Measurements from ENCODE around the gene EXPH5.

Gene EXPH5

DNA sequence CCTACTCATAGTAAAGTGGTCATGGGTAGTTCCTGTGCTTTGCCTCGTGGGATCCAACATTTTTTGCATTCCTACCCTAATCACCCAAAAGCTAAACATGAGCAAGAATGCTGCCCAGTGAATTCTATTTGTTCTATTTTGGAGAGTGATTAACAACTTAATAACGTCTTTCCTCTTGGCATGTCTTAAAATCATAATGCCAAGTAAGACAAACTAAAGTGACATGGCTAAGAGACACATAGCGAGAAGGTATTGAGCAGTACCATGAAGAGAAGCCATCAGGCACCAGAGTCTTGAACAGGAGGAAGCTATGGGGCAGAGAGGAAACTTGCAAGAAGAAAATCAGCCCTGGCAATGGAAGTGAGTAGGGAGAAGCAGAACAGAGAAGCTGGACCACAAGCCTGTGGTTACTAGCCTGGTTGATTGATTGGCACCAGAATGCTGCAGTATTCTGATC, 32.0 kb downstream of the EXPH5 start:
- DNase-seq = no peak

DNA sequence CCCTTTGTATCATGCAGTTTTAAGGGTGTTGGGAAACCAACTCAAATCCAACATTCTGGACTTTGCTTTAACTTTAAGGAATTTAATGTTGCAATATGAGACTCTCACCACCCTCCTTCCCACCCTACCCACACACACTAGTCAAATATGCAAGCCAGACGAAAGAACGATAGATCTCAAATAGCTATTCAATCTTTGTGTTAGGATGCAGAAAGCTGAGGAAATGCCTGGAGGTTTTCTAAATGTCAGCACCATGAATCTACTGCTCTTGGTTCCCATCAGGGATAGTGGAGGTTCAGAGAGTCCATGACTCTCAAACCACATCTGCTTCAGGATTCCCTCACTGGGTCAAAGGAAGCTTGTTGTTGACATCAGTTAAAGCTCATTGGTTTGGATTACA, 33.7 kb downstream of the EXPH5 start:
- no peak for DNase-seq

DNA sequence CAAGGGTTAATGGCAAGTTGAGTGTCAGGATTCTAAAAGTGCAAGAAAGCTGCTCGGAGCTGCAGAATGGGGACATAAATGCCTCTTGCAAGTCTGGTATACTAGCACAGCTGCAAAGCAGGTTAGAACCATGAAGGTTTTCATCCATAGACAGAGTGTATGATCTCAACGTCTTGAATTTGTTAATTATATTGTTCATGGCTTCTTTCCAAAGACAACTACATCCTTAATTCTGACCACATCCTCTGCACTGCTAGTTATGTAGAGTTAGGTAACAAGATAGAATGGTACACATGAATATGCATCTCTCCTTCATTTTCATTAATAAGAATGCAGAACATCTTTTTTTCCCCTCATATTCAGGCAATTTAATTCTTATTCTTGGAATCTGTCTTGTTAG, 34.2 kb downstream of the EXPH5 start:
- no peak for DNase-seq

DNA sequence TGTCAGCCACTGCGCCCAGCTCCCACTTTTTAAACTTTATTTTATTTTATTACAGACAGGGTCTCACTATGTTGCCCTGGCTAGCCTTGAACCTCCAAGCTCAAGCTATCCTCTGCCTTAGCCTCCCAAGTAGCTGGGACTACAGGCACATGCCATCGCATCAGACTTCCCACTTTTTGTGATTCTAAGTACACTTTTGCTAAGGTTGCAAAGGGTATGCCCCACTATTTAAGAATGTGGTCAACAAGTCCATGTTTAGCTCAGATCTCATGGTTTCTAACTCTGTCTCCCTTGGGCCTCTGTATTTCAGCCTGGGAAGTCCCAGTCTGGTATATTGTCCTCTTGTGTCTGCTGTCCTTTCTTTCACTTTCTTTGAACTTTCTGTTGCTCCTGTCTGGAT, 35.3 kb downstream of the EXPH5 start:
- DNase-seq = no peak

DNA sequence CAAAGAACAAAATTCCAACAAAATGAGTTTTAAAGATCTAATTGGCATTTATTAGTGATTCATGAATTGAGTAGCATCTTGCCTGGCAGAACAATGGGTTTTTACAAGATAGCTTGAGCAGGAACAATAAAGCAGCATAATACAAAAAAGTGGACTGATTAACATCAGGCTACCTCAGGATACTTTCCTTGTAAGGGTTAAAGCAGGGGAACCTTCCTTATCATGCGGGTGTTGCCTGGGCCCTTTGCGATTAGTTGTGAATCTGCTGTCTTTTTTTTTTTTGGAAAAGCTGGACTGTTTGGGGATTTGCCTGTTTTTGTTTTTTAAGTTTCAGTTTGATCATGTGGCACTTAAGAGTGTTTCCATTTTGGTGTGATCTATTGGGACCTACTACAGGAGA, 37.5 kb downstream of the EXPH5 start:
- no peak for DNase-seq

DNA sequence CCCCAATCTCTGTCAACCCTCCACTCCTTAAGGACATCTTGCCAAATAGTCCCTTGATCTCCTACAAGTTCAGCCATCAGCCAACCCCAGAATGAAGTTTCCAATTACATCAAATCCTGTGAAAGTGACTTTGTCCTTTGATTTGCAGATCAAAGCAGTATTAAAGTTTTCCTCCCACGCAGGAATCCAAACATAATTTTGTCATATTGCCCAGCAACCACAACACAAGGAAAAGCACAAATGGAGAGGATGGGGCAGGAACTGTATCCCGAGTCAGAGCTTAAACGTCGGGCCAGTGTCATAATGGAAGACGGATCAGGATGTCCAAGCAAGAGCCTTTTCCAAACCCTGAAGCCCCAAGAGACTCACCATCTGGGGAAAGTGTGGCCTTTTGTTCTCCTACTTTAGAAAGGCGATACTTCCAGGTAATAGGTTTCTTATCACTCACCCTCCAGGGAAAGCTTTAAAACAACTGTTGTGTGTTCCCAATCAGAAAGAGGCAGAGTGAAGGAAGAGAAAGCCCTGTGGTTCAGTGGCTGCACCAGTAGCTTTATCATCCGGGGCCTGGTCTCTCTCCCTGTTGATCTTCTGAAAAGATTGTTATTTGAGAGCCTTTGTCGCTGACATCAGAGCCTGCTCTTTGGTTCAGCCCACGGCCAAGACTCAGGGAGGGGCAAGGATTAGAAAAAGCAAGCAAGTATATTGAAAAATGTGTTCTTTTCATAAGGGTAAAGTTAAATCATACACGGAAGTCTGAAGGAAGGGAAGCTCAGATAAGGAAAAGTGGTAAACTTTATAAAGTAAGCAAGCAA, 41.7 kb downstream of the EXPH5 start:
- no peak for DNase-seq

DNA sequence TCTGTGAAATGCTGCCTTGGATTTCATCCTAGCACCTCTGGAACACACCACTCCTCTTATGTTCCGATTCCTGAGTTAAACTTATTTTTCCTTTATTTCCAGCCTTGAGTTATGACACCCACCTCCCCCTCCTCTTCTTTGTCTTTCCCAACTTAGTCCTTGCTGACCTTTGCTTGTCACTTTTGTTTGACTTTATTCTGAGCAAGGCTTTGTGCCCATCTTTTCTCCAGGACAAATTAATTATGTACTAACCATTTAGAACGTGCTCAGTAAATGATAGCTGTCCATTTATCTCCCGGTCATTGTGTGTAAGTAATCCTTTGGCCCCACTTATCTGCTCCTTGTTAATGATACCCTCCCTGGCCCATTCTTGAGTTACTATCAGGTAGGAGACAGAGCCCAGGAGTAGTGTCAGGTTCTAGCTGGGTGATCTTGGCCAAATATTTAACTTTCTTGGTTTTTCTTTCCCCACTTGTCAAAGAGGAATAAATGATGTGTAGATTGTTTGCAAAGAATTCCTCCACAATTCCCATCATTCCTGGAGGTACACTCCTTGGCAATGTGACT, 44.2 kb downstream of the EXPH5 start:
- DNase-seq = no peak

DNA sequence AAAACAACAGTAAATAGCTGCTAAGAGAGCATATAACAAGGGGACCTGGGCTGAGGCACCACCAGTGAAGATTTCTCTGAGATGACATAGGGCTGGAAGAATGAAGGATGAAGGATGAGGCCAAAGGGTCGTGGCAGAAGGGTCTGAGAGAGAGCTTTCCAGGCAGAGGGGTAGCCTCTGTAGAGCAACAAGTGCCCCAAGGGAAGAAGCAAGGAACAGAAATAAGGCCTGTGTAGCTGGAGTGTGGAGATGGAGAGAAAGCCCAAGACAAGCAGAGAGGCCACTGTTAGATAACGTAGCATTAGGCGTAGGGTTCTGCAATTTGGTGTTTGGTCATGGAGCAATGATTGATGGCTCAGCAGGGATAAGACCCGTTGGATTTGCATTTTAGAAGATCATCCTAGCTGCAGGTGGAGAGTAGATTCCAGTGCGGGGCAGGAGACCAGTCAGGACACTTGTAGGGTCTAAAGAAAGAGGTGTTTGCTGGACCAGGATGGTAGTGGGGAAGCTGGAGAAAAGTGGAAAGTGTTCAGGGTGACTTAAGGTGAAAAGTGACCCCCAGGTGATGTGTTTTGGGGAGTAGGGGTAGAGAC, 47.6 kb downstream of the EXPH5 start:
- DNase-seq = no peak

DNA sequence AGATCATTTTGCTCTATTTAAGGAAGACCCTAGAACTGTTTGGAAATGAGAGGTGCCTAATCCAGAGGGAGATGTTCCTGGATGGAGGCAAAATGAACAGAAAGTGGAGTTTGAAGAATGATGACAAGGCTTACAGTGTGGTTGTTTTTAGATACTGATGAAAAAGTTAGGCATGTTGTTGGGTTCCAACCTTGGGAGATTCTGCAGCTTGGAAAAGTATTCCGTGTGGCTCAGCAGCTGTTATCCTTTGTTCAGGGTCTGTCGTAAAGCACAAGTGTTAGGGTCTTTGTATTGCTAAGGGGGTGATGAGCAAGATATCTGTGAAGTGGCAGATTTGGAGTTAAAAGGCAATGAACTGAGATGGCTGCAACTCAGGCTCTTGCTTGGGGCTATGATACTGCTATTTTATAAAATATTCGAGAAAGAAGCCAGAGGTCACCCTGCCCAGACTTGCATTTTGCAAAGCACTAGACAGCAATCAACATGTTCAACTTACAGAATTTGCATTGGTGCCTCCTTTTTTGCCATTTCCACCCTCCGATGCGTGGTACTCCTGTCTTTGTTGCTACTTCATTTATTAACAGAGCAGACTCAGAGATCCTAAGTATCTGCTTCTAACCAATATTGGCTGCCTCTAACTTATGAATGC, 50.1 kb downstream of the EXPH5 start:
- DNase-seq = no peak

DNA sequence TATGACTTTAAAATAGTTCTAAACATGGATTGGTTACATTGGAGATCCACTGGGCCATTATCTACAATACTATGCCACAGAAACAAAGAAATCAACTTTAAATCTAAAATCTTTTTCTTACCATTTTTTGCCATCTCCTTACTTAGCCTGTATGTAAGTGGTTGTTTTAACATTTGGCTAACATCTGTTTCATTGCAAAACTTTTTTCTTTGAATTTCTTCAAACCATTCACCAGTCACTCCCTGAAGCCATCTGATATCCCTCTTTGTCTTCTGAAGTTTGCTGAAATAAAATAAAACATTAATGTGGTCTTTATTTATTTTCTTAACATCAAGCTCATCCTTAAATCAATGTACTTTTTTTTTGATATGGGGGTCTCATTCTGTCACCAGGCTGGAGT, 52.0 kb downstream of the EXPH5 start:
- no peak for DNase-seq

DNA sequence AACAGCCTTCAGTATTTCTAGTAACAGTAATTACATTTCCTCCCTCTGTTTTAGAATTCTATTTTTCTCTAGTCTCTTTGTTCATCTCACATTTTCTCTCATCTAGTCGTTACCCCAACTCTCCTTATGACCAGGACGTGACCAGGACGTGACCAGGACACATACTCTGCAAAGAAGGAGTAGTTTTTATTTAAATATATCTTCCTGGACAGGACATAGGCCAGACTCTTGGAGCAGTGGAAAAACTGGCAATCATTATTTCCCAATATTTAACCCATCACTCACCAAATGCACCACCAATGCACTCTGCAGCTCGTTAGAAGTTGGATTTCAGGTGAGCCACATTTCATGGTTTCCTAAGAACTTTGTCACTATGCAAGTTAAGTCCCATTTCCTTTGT, 55.1 kb downstream of the EXPH5 start:
- DNase-seq = no peak

DNA sequence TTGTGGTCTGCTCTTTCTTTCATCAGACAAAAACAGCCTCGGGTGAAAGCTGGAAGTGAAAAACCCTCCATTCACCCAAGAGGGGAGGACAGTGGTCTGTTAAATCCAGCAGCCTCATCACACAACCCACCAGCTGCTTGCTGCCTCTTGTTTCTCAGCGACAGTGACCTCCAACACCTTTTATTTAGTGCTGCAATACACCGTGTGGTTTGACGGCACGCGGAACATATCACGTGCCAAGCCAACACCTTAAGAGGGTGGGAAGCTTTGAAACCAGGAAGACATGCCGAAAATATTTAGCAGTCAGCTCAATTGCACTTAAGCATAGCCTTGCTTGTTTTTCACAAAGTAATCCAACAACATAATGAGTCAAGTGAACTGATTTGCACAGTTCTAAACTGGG, 55.5 kb downstream of the EXPH5 start:
- no peak for DNase-seq

DNA sequence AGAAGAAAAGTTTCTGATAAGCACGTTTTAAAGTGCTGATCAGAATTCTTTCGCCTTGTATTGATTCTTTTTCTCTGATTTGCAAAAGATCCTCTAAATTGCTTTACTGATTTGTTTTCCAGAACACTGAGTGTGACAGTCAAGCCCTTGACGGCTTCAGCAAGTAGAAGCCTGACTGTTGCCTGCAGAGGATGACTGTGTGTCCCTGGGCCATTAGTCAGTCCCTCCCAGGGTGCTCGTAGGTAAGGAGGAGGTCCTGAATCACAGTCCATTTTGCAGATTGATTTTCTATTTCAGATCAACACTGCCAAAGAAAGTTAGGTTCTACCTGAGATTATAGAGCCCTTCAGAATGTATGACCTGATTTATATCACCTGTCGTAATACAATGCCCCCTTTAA, 56.8 kb downstream of the EXPH5 start:
- no peak for DNase-seq

DNA sequence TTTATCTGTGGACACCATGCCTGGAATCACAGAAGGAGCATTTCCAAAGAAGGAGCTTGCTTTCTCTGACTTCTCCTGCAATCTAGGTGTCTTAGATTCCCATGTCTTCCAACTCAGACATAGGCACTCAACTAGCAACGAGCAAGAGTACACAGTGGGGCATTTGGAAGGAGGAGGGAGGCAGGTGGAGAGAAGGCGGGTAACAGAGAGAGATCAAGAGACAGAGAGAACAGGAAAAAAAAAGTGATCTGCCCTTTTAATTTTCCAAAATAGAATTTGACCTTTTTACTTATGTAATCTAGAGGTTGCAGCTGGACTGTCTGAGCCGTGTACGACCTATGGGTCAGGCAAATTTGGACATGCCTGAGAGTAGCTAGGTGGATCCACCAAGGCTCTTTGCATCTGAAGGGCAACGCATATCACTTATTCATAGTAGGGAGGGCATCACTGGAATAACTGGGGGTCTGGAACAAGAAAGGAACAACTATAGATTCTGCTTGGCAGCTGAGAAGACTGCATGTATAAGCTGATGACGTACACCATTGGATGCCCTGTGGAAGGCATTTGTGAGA, 58.1 kb downstream of the EXPH5 start:
- no peak for DNase-seq

DNA sequence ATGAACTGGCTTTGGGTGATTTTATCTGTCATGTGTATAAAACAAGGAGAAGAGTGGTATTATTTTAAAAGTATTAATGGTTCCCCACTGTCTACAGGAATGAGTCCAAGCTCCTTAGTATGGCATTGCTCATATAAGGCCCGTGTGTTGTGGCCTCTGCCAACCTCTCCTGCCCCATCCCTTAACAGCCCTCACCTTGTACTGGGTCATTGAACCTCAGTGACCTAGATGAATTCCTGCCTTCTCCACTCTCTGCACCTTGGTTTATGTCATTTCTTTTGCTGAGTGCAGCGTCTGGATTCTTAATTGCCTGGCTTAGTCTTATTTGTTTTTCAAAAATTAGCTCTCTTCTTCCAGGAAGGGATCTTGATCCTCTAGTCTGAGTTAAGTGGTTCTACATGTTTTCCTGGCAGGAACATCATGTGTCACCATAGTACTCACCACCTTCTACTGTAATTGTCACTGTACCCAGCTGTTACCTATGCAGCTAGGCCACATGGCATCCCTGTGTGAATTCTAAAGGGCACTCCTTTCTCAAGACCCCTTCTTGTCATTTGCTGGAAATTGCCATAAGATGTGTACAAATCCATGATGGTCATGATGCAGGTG, 59.2 kb downstream of the EXPH5 start:
- DNase-seq = no peak

DNA sequence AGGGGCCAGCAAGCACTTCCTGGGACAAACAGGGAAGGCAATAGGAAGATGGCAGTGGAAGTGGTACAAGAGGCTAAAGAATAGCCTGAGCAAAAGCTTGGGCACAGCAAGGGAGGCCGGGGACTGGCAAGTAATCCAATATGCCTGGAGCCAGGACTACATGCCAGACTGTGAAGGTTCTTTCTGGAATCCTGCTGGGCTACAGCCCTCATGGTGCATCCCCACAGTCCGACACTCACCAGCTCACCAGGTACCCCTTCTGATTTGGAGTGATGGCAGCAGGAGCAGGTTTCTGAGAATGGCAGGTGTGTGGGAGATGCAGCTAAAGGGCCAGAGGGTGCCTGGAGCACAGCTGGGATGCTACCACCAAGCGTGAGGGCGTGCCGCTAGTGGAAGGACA, 63.1 kb downstream of the EXPH5 start:
- no peak for DNase-seq

DNA sequence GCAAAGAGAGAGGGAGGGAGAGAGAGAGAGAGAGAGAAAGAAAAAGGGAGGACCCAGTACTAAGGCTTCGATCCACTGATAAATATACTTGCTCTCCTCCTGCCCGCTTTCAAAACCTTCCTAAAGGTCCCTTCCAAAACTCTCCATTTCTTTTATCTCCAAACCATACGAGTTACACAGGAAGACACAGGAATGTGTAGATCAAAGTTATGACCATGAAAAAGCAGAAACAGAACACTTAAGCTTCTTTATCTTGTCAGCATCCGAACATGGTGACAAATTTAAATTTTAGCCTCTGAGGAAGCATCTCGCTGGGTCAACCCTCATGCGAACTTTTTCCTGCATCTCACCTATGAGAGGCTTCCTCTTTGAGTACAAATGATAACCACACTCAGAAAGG, 66.2 kb downstream of the EXPH5 start:
- no peak for DNase-seq

DNA sequence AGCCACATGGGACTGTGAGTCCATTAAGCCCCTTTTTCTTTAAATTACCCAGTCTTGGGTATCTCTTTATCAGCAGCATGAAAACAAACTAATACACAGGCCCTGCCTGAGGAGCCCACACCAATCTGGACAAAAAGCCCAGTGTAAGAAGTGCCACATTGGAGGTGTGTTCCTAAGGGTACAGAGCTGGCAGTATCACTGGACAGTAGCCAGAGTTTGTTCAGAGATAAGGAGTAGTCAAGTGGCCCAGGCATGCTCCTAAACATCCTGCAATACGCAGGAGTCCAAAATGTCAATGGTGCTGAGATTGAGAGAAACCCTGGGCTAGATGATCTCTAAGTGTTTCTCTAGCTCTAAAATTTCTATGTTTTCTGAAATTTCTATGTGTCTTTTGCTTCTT, 68.4 kb downstream of the EXPH5 start:
- no peak for DNase-seq

DNA sequence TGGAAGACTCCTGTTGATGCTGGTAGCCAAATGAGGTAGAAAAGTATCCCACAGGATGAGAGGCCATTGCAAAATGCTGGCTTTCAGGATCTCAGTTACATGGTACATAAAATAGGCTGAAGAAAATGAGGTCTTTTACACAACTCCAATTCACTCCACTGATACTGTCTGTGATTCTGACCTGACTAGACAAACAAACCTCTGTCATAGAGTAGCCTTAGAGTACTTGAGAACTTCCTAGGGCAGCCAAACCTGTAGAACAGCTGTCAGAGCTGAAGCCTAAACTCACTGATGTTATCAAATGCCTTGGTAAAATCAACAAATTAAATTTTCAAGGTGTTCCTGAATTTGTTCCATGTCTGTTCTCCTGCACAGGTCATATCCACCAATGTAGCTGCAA, 69.1 kb downstream of the EXPH5 start:
- DNase-seq = no peak

DNA sequence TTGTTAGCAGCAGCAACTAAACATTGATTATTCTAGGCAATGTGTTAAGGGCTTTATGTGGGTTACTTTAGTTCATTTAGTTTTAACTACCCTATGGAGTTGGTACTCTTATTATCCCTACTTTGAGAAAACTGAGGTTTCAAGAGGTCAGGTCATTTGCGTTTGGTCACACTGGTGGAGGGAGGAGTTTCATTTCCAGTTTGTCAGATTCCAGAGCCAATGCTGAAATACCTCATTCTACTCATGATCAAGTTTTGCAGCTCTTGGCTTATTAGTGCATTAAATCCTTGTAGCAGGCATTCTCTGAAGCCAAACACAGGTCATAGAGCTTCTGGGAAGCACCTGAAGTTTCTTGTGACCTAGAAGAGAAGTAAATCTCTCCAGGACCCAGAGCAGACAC, 71.2 kb downstream of the EXPH5 start:
- DNase-seq = no peak

DNA sequence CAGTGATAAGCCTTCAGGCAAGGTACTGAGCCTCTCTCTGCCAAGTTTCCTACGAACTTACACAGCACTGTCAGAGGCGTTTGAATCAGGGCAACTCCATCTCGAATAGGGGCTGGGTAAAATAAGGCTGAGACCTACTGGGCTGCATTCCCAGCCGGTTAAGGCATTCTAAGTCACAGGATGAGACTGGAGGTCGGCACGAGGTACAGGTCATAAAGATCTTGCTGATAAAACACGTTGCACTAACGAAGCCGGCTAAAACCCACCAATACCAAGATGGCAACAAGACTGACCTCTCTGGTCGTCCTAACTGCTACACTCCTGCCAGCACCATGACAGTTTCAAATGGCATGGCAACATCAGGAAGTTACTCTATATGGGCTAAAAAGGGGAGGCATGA, 75.0 kb downstream of the EXPH5 start:
- DNase-seq = no peak

DNA sequence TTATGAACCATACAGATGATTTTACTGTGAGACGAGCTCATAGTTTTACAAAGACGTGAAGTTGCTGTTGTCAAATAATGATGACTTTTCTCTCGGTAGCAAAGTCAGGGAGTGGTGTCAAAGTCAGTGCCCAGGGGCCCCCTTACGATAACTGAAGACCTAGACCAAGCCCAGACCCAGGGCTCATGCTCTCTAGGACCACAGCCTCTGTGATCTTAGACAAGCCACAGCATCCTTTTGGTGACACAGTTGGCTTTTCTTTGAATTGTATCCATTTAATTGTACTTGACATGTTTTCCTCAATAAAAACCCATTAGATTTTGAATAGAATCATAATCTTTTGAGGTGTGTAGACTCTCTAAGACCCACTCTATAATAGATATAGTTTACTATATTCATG, 77.4 kb downstream of the EXPH5 start:
- no peak for DNase-seq

DNA sequence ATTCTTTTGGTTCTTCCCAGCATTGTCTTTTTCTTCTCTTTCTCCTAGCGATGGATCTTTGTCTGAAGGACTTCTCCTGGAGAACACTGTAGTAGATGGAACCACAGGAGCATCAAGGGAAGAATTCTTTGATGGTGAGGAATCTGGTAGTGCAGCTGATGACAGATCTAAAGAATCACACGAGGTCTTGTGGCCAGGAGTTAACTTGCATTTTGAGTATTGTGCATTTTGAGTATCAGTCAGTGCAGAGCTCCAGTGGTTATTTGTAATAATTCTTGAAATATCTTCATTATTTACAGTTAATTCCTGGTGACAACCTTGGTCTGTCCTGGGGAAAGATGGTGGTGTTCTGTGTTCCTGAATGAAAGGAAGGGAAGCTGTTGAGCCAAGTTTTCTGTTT, 80.9 kb downstream of the EXPH5 start:
- DNase-seq = peak; percentile 14

Data from activated CD4-positive, alpha-beta T cell treated with anti-CD3 and anti-CD28 coated beads, Interleukin-2, amount 50 U/mL, for 16 hours (primary cell).